A549 (cell line): ENCODE results near the gene MYRIP.

Experiments
- CHD4 ChIP-seq: fragments of 200-600 bp; sonication (generic); IDR thresholded peaks from 2 replicates; pipeline ENCODE4 v1.6.1; 2016; ENCODE audit warnings: antibody characterized with exemption, mild to moderate bottlenecking, borderline replicate concordance
- CTCF ChIP-seq: fragments of >200 bp; sonication (Bioruptor Twin); formaldehyde crosslinking; IDR thresholded peaks from 3 replicates; pipeline ENCODE4 v1.5.1; 2016
- ESRRA ChIP-seq: fragments of 150-350 bp; IDR thresholded peaks from 2 replicates; pipeline ENCODE4 v1.6.1; 2014; ENCODE audit warnings: mild to moderate bottlenecking, low read length, borderline replicate concordance
- GATA3 ChIP-seq: IDR thresholded peaks from 2 replicates; pipeline ENCODE4 v1.6.1; 2012; ENCODE audit warnings: borderline replicate concordance
- MAX ChIP-seq: IDR thresholded peaks from 2 replicates; pipeline ENCODE4 v1.6.1; 2012
- NFE2L2 ChIP-seq: fragments of 150-350 bp; conservative IDR thresholded peaks from 2 replicates; pipeline ENCODE4 v1.6.1; 2014; ENCODE audit warnings: low read length
- PBX3 ChIP-seq: IDR thresholded peaks from 2 replicates; pipeline ENCODE4 v1.6.1; 2012
- POLR2A ChIP-seq: IDR thresholded peaks from 2 replicates; pipeline ENCODE4 v1.6.1; 2012; ENCODE audit warnings: mild to moderate bottlenecking, low read length
- RAD21 ChIP-seq, 2 experiments: fragments of >200 bp in 1 of 2; sonication (Bioruptor Twin) in 1 of 2; formaldehyde crosslinking in 1 of 2; IDR thresholded peaks in 1 of 2; conservative IDR thresholded peaks in 1 of 2; 2 replicates in 1 of 2; 3 replicates in 1 of 2; pipeline ENCODE4 v1.6.1; 2012 to 2018; ENCODE audit warnings: inconsistent platforms in 1 of 2
- RARB ChIP-seq: fragments of 250-450 bp; sonication (Bioruptor Pico); IDR thresholded peaks from 2 replicates; pipeline ENCODE4 v1.8.0; 2021; ENCODE audit warnings: mild to moderate bottlenecking, moderate library complexity
- REST ChIP-seq: fragments of 200-600 bp; sonication (generic); IDR thresholded peaks from 2 replicates; pipeline ENCODE4 v1.6.1; 2016; ENCODE audit warnings: antibody characterized with exemption, mild to moderate bottlenecking, moderate library complexity

GRCh38 chr3:40170395-40170794 lies 361.0 kb downstream of the MYRIP start:
- TF ChIP-seq MAX (no peak), ESRRA (no peak), RAD21 (conservative IDR thresholded peaks at IDR 0.05 in 1 of 2, IDR thresholded peaks at IDR 0.05 in 1 of 2) (no peak), GATA3 (no peak), PBX3 (no peak), NFE2L2 (no peak), CTCF (no peak), REST (no peak), POLR2A (no peak), CHD4 (no peak), RARB (CRISPR knock-in tag) (no peak)
